Ishikawa (cell line): ENCODE data around the gene NPFFR1.

Experiments
- CEBPB ChIP-seq: IDR thresholded peaks from 2 replicates; pipeline ENCODE4 v1.6.1; 2012
- CREB1 ChIP-seq: IDR thresholded peaks from 2 replicates; pipeline ENCODE4 v1.6.1; 2012; ENCODE audit warnings: low read depth
- EGR1 ChIP-seq: IDR thresholded peaks from 2 replicates; pipeline ENCODE4 v1.6.1; 2012
- EP300 ChIP-seq: IDR thresholded peaks from 2 replicates; pipeline ENCODE4 v1.6.1; 2012; ENCODE audit warnings: borderline replicate concordance
- FOXM1 ChIP-seq: IDR thresholded peaks from 2 replicates; pipeline ENCODE4 v1.6.1; 2012; ENCODE audit warnings: low read depth, borderline replicate concordance
- MAX ChIP-seq: IDR thresholded peaks from 2 replicates; pipeline ENCODE4 v1.6.1; 2012
- NFIC ChIP-seq: IDR thresholded peaks from 2 replicates; pipeline ENCODE4 v1.6.1; 2012
- RAD21 ChIP-seq: IDR thresholded peaks from 2 replicates; pipeline ENCODE4 v1.6.1; 2012; ENCODE audit warnings: low read depth
- TAF1 ChIP-seq: IDR thresholded peaks from 2 replicates; pipeline ENCODE4 v1.6.1; 2012; ENCODE audit warnings: low read depth, mild to moderate bottlenecking
- TCF12 ChIP-seq: IDR thresholded peaks from 2 replicates; pipeline ENCODE4 v1.6.1; 2012; ENCODE audit warnings: low read depth
- TEAD4 ChIP-seq: IDR thresholded peaks from 2 replicates; pipeline ENCODE4 v1.6.1; 2012
- YY1 ChIP-seq: IDR thresholded peaks from 2 replicates; pipeline ENCODE4 v1.6.1; 2012; ENCODE audit warnings: low read depth
- ZBTB7A ChIP-seq: IDR thresholded peaks from 2 replicates; pipeline ENCODE4 v1.6.1; 2012; ENCODE audit warnings: low read depth
- TF ChIP-seq, protein P1 (sequence below): IDR thresholded peaks from 2 replicates; pipeline ENCODE4 v1.6.1; 2012
- TF ChIP-seq, protein P2 (sequence below): IDR thresholded peaks from 2 replicates; pipeline ENCODE4 v1.6.1; 2012; ENCODE audit warnings: low read depth, mild to moderate bottlenecking

The NPFFR1 gene

GRCh38 chr10:70289739-70290138 is 5.9 kb upstream of the NPFFR1 start:
- TF ChIP-seq TAF1 (no peak), RAD21 (no peak), CREB1 (no peak), MAX (no peak), EP300 (no peak), FOXM1 (no peak), ZBTB7A (no peak), TCF12 (no peak)
- TF ChIP-seq, protein P1, sequence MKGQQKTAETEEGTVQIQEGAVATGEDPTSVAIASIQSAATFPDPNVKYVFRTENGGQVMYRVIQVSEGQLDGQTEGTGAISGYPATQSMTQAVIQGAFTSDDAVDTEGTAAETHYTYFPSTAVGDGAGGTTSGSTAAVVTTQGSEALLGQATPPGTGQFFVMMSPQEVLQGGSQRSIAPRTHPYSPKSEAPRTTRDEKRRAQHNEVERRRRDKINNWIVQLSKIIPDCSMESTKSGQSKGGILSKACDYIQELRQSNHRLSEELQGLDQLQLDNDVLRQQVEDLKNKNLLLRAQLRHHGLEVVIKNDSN = no peak

DNA sequence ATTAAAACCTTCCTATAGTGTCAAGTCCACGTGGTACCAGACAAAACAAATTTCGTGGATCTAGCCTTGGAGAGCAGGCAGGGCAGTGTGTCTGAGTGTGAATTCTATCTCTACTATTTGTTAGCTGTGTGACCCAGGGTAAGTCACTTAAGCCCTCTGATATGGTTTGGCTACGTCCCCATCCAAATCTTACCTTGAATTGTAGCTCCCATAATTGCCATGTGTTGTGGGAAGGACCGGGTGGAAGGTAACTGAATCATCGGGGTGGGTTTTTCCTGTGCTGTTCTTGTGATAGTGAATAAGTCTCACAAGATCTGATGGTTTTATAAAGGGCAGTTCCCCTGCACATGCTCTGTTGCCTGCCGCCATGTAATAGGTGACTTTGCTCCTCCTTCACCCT is 2.8 kb upstream of the NPFFR1 start:
- no peak for TF ChIP-seq NFIC
- no peak for TF ChIP-seq YY1
- no peak for TF ChIP-seq TAF1

GRCh38 chr10:70285476-70285831 is 1.6 kb upstream of the NPFFR1 start:
- TF ChIP-seq ZBTB7A (no peak), EGR1 (no peak), TCF12 (no peak), EP300 (no peak), RAD21 (no peak), NFIC (no peak), TEAD4 (no peak), CREB1 (no peak), MAX (no peak), CEBPB (no peak)
- TF ChIP-seq, protein P1 = no peak

GRCh38 chr10:70284542-70285475 is 1.0 kb upstream of the NPFFR1 start:
- no peak for TF ChIP-seq TEAD4
- no peak for TF ChIP-seq CREB1
- TF ChIP-seq FOXM1 = no peak

DNA sequence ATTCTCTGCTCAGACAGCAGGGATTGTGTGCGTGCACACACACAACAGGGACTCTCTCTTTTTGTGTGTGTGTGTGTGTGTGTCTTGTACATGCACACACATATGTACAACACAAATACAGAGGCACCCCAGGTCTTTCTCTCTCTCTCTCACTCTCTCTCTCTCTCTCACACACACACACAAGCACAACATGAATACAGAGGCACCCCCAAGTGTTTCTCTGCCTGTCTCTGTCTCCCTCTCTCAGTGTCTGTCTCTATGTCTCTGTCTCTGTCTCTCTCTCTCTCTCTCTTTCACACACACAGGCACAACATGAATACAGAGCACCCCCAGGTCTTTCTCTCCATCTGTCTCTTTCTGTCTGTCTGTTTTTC is 746 bp downstream of the NPFFR1 start:
- TF ChIP-seq MAX (no peak), TCF12 (no peak), TAF1 (no peak), NFIC (no peak), CEBPB (no peak), ZBTB7A (no peak), EGR1 (no peak), FOXM1 (no peak), RAD21 (no peak), CREB1 (no peak)
- TF ChIP-seq, protein P1 = no peak

DNA sequence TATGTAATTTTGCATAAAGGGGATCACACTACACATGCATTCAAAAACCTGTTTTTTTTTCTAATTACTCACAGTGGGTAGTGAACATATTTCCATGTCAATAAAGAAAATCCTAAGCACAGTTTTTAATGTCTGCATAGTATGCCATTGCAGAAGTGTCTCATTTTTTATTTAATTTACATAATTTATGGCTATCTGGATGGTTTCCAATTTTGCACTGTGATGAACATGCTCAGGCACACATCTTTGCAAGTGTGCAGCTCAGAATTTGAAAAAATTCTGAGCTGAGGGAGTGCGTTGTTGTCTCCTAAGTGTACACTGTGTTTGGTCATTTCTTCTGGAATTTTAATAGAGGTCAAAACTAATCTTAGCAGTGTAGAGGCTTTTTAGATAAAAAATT is 2.2 kb downstream of the NPFFR1 start:
- TF ChIP-seq NFIC (no peak), CEBPB (no peak), TEAD4 (no peak), FOXM1 (no peak), TCF12 (no peak), EGR1 (no peak), ZBTB7A (no peak), CREB1 (no peak), EP300 (no peak), RAD21 (no peak), MAX (no peak), TAF1 (no peak), YY1 (no peak)
- TF ChIP-seq, protein P2, sequence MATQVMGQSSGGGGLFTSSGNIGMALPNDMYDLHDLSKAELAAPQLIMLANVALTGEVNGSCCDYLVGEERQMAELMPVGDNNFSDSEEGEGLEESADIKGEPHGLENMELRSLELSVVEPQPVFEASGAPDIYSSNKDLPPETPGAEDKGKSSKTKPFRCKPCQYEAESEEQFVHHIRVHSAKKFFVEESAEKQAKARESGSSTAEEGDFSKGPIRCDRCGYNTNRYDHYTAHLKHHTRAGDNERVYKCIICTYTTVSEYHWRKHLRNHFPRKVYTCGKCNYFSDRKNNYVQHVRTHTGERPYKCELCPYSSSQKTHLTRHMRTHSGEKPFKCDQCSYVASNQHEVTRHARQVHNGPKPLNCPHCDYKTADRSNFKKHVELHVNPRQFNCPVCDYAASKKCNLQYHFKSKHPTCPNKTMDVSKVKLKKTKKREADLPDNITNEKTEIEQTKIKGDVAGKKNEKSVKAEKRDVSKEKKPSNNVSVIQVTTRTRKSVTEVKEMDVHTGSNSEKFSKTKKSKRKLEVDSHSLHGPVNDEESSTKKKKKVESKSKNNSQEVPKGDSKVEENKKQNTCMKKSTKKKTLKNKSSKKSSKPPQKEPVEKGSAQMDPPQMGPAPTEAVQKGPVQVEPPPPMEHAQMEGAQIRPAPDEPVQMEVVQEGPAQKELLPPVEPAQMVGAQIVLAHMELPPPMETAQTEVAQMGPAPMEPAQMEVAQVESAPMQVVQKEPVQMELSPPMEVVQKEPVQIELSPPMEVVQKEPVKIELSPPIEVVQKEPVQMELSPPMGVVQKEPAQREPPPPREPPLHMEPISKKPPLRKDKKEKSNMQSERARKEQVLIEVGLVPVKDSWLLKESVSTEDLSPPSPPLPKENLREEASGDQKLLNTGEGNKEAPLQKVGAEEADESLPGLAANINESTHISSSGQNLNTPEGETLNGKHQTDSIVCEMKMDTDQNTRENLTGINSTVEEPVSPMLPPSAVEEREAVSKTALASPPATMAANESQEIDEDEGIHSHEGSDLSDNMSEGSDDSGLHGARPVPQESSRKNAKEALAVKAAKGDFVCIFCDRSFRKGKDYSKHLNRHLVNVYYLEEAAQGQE = no peak
- TF ChIP-seq, protein P1 = no peak
